MCF 10A (cell line): ENCODE results near the gene ATP5PO. TPM values are rescaled to one million over a fixed set of nuclear protein-coding genes. Genes with fewer than 3 reads are reported as not detected.

Source experiments
- BruUV-seq: library from RNA; stranded (reverse); fragments of 400-500 nt; replicated peaks from 2 replicates; lab custom pipeline; 2021; lab: Mats Ljungman, UMichigan
- CTCF ChIA-PET: fragments of 300-600 bp; sonication (Branson Sonifier 250); formaldehyde crosslinking; extraction: SDS; loops from one replicate; lab custom pipeline; 2021; ENCODE audit warnings: antibody characterized with exemption, inconsistent platforms; lab: Yijun Ruan, JAX
- POLR2A ChIA-PET: fragments of 300-600, 350-650 bp; sonication (Branson Sonifier 250); formaldehyde crosslinking; extraction: SDS; loops from one replicate; lab custom pipeline; 2020; ENCODE audit warnings: antibody characterized with exemption, inconsistent platforms; lab: Yijun Ruan, JAX
- DNase-seq: peaks from one replicate; pipeline ENCODE4 v3.0.0-alpha.2; 2018; ENCODE audit not compliant: unreplicated experiment
- H3K27ac Mint-ChIP-seq: one replicate; pipeline ENCODE4 v1.8.0; 2022; ENCODE audit warnings: mild to moderate bottlenecking, low read depth, mixed read lengths; ENCODE audit not compliant: unreplicated experiment
- H3K27me3 Mint-ChIP-seq: one replicate; pipeline ENCODE4 v1.8.0; 2022; ENCODE audit warnings: mixed read lengths; ENCODE audit not compliant: insufficient read depth, unreplicated experiment
- H3K36me3 Mint-ChIP-seq: one replicate; pipeline ENCODE4 v1.8.0; 2022; ENCODE audit warnings: mild to moderate bottlenecking, moderate library complexity, mixed read lengths; ENCODE audit not compliant: insufficient read depth, unreplicated experiment
- H3K4me1 Mint-ChIP-seq: one replicate; pipeline ENCODE4 v1.8.0; 2022; ENCODE audit warnings: mixed read lengths; ENCODE audit not compliant: insufficient read depth, unreplicated experiment
- H3K4me3 Mint-ChIP-seq: one replicate; pipeline ENCODE4 v1.8.0; 2022; ENCODE audit warnings: mild to moderate bottlenecking, moderate library complexity, mixed read lengths; ENCODE audit not compliant: unreplicated experiment
- H3K9me3 Mint-ChIP-seq: one replicate; pipeline ENCODE4 v1.8.0; 2022; ENCODE audit warnings: mixed read lengths; ENCODE audit not compliant: unreplicated experiment
- CTCF ChIP-seq: fragments of 200-600 bp; IDR thresholded peaks from one replicate; pipeline ENCODE4 v1.8.0; 2022; ENCODE audit warnings: antibody characterized with exemption, mild to moderate bottlenecking; ENCODE audit not compliant: unreplicated experiment
- intact Hi-C: fragments of 100-400 bp; cut with micrococcal nuclease; formaldehyde crosslinking; loops from 2 replicates; pipeline ENCODE4 v1.14.1; 2022
- total RNA-seq: library from RNA; stranded (reverse); gene quantifications from 2 replicates; pipeline ENCODE4 v1.2.3, GENCODE V29; 2022

ATP5PO gene
- total RNA-seq, 1 experiment from 2014 or later: 196 TPM

GRCh38 chr21:33897098-33897497 is 18.5 kb downstream of the ATP5PO start:
- CTCF ChIA-PET: no interaction called here

GRCh38 chr21:33896691-33897090 is 18.9 kb downstream of the ATP5PO start:
- no TSS peak for BruUV-seq
- Mint-ChIP-seq H3K36me3 (peaks cover 11% of the 10 kb centered on the region), H3K4me1 (peaks cover 7% of the 10 kb centered on the region), H3K27me3 (no peaks in the 10 kb centered on the region), H3K4me3 (no peak overlapping the region), H3K27ac (no peak overlapping the region), H3K9me3 (no peaks in the 10 kb centered on the region)
- ChIA-PET CTCF (interaction anchor here (0.6 to 2.0 kb wide), 3 partner anchors 54 to 291 kb away, joined by 3 to 10 read pairs (median 4); no protein-coding TSS in a partner anchor), POLR2A (interaction anchor here (0.6 to 1.4 kb wide), 3 partner anchors 95 to 256 kb away, joined by 3 to 4 read pairs (median 3); no protein-coding TSS in a partner anchor)
- peak; percentile 49 for DNase-seq
- intact Hi-C loops: no loop called here
- no peak for TF ChIP-seq CTCF

More at GRCh38 chr21:33897098-33897497, 18.5 kb downstream of the ATP5PO start:
- Mint-ChIP-seq H3K27me3 (no peaks in the 10 kb centered on the region), H3K36me3 (peaks cover 15% of the 10 kb centered on the region), H3K9me3 (no peaks in the 10 kb centered on the region), H3K4me1 (peaks cover 7% of the 10 kb centered on the region), H3K27ac (no peak overlapping the region), H3K4me3 (no peak overlapping the region)
- no peak for TF ChIP-seq CTCF
- intact Hi-C loops: no loop called here
- POLR2A ChIA-PET: interaction anchor here (1.4 kb wide), 1 partner anchor 95 kb away, joined by 4 read pairs; no protein-coding TSS in a partner anchor
- no TSS peak for BruUV-seq
- no peak for DNase-seq

- Mint-ChIP-seq H3K9me3 (no peaks in the 10 kb centered on the region), H3K36me3 (peaks cover 6% of the 10 kb centered on the region), H3K27ac (no peak overlapping the region), H3K4me1 (peaks cover 7% of the 10 kb centered on the region), H3K27me3 (no peaks in the 10 kb centered on the region), H3K4me3 (no peak overlapping the region)
- TF ChIP-seq CTCF: no peak
- intact Hi-C loops: no loop called here
- DNase-seq: no peak
- BruUV-seq: no TSS peak
- ChIA-PET CTCF (interaction anchor here (0.5 to 2.0 kb wide), 14 partner anchors 19 to 1903 kb away, joined by 3 to 10 read pairs (median 4); no protein-coding TSS in a partner anchor), POLR2A (interaction anchor here (1.4 to 1.6 kb wide), 2 partner anchors 19 to 93 kb away, joined by 3 to 4 read pairs; no protein-coding TSS in a partner anchor)
These were observed 20.2 kb downstream of the ATP5PO start for GRCh38 chr21:33895356-33895755.

- ChIA-PET POLR2A (interaction anchor here (0.7 to 1.6 kb wide), 3 partner anchors 20 to 721 kb away, joined by 3 to 4 read pairs (median 3); no protein-coding TSS in a partner anchor), CTCF (interaction anchor here (0.5 to 2.0 kb wide), 15 partner anchors 19 to 1903 kb away, joined by 3 to 10 read pairs (median 4); no protein-coding TSS in a partner anchor)
- BruUV-seq: no TSS peak
- H3K4me3 Mint-ChIP-seq: no peak overlapping the region
- H3K27me3 Mint-ChIP-seq: no peaks in the 10 kb centered on the region
- no peak overlapping the region for H3K27ac Mint-ChIP-seq
- TF ChIP-seq CTCF: peak; percentile 36
- intact Hi-C loops: loop anchor here (5.0 kb wide), 1 partner anchor 308 kb away; the partner anchor contains the start of gene DONSON
- peak; percentile 68 for DNase-seq
- peaks cover 7% of the 10 kb centered on the region for H3K4me1 Mint-ChIP-seq
- no peaks in the 10 kb centered on the region for H3K9me3 Mint-ChIP-seq
- H3K36me3 Mint-ChIP-seq: peaks cover 5% of the 10 kb centered on the region
These were observed 20.8 kb downstream of the ATP5PO start for GRCh38 chr21:33894736-33895288.
